ENCODE data around the gene CRYBA2. TPM values are rescaled to one million over a fixed set of nuclear protein-coding genes. Genes with fewer than 3 reads are reported as not detected.

CRYBA2 gene
- total RNA-seq, 1 donor from 2014 or later, result not detected

DNA sequence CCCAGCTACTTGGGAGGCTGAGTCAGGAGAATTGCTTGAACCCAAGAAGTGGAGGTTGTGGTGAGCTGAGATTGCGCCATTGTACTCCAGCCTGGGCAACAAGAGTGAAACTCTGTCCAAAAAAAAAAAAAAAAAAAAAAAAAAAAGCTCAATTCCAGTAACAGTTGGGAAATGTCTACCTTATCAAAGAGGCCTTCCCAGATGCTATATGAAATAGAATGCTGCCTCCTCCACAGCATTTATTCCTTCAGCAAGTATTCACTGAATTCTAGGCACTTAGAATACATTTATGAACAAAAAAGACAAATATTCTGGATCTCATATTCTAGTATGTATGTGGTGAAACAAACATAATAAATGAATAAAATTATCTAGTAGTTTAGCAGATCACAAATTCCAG lies 46.6 kb downstream of the CRYBA2 start:
- TF ChIP-seq, protein P1, sequence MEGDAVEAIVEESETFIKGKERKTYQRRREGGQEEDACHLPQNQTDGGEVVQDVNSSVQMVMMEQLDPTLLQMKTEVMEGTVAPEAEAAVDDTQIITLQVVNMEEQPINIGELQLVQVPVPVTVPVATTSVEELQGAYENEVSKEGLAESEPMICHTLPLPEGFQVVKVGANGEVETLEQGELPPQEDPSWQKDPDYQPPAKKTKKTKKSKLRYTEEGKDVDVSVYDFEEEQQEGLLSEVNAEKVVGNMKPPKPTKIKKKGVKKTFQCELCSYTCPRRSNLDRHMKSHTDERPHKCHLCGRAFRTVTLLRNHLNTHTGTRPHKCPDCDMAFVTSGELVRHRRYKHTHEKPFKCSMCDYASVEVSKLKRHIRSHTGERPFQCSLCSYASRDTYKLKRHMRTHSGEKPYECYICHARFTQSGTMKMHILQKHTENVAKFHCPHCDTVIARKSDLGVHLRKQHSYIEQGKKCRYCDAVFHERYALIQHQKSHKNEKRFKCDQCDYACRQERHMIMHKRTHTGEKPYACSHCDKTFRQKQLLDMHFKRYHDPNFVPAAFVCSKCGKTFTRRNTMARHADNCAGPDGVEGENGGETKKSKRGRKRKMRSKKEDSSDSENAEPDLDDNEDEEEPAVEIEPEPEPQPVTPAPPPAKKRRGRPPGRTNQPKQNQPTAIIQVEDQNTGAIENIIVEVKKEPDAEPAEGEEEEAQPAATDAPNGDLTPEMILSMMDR (IDR thresholded peaks at IDR 0.05), result no peak
- H3K36me3 Mint-ChIP-seq (ENCODE audit: low read depth), result no peaks in the 10 kb centered on the region
- no peak for DNase-seq
- CTCF ChIA-PET, result no interaction called here
- H3K27me3 Mint-ChIP-seq, result peaks cover 43% of the 10 kb centered on the region
- no peak for ATAC-seq (ENCODE audit: low read depth)
- no peak overlapping the region for H3K4me3 Mint-ChIP-seq
- peaks cover under 1% of the 10 kb centered on the region for H3K9me3 Mint-ChIP-seq
- POLR2A ChIA-PET, result no interaction called here
- H3K27ac Mint-ChIP-seq, result no peak overlapping the region
- no peaks in the 10 kb centered on the region for H3K4me1 Mint-ChIP-seq
- intact Hi-C loops (cut with micrococcal nuclease), result no loop called here

DNA sequence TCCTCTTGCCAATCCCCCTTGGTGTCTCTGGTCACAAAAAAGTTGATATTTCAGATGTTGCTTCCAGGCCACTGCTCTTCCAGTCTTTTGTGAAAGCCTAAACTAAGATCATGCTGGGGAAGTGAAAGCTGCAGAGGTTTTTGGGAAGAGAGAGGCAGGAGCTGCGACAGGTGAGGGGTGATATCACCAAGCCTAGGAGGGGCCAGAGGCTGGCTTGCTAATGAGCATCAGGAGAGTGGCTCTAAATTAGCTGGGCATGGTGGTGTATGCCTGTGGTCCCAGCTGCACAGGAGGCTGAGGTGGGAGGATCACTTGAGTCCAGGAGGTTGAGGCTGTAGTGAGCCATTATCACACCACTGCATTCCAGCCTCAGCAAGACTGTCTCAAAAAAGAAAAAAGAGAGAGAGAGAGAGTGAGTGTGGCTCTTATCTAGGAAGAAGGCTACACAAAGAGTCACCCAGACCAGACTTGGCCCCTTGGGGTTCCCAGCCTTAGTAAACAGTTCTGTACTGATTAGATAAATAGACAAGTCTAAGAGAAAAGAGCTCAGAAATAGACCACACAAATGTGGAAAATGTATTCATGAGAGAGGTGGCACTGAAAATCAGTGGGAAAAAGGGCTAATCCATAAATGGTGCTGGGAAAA lies 48.3 kb downstream of the CRYBA2 start:
- TF ChIP-seq, protein P1 (IDR thresholded peaks at IDR 0.05), result no peak
- POLR2A ChIA-PET, result no interaction called here
- DNase-seq (no peak), ATAC-seq (ENCODE audit: low read depth) (no peak)
- Mint-ChIP-seq H3K4me3 (no peak overlapping the region), H3K9me3 (peaks cover 6% of the 10 kb centered on the region), H3K27me3 (peaks cover 44% of the 10 kb centered on the region), H3K36me3 (ENCODE audit: low read depth) (no peaks in the 10 kb centered on the region), H3K4me1 (no peaks in the 10 kb centered on the region), H3K27ac (no peak overlapping the region)
- intact Hi-C loops (cut with micrococcal nuclease), result no loop called here
- CTCF ChIA-PET, result no interaction called here

Other genes starting within 250 kb of the CRYBA2 start
- gene CYP27A1, start 211.3 kb downstream of the CRYBA2 start, total RNA-seq, result 0.49 and 0.55 TPM in 2 replicates
- gene PRKAG3, start 161.6 kb downstream of the CRYBA2 start, total RNA-seq, result not detected in 2 replicates
- gene WNT6, start 133.6 kb downstream of the CRYBA2 start, total RNA-seq, result 0.83 and 0.89 TPM in 2 replicates
- gene WNT10A, start 112.6 kb downstream of the CRYBA2 start, total RNA-seq, result 26.9 and 31.8 TPM in 2 replicates
- gene CDK5R2, start 33.8 kb downstream of the CRYBA2 start, total RNA-seq, result 0.07 TPM in 1 of 2 replicates, not detected in the other
- gene FEV, start 8.2 kb downstream of the CRYBA2 start, total RNA-seq, result not detected in 2 replicates
- not detected in 2 replicates for gene CFAP65, start 48.1 kb upstream of the CRYBA2 start, total RNA-seq
- gene IHH, start 67.5 kb upstream of the CRYBA2 start, total RNA-seq, result 0.10 TPM in 1 of 2 replicates, not detected in the other
- 19.1 and 25.0 TPM in 2 replicates for gene NHEJ1, start 167.4 kb upstream of the CRYBA2 start, total RNA-seq
- gene SLC23A3, start 176.6 kb upstream of the CRYBA2 start, total RNA-seq, result 4.5 and 4.9 TPM in 2 replicates
- gene CNPPD1, start 183.5 kb upstream of the CRYBA2 start, total RNA-seq, result 144 and 147 TPM in 2 replicates
- 60.5 and 78.6 TPM in 2 replicates for gene RETREG2, start 184.9 kb upstream of the CRYBA2 start, total RNA-seq
- 39.9 and 47.2 TPM in 2 replicates for gene ZFAND2B, start 213.4 kb upstream of the CRYBA2 start, total RNA-seq
- gene ABCB6, start 225.5 kb upstream of the CRYBA2 start, total RNA-seq, result 12.1 and 16.6 TPM in 2 replicates
- 28.3 and 38.3 TPM in 2 replicates for gene ATG9A, start 236.2 kb upstream of the CRYBA2 start, total RNA-seq
- 96.0 and 105 TPM in 2 replicates for gene ANKZF1, start 236.4 kb upstream of the CRYBA2 start, total RNA-seq